IPS-18a (cell line): ENCODE measurements around the gene CDKAL1.
"Not testable (repeated sequence)": the region's sequence is repeated elsewhere in the genome, so short reads cannot be mapped to it uniquely, and the experiment has no call there.

Experiments
- H3K27ac ChIP-seq: one replicate; pipeline ENCODE4 v1.5.1; 2013; ENCODE audit warnings: low read length
- H3K27me3 ChIP-seq: one replicate; pipeline ENCODE4 v1.6.1; 2013; ENCODE audit warnings: mild to moderate bottlenecking, low read length; ENCODE audit not compliant: control insufficient read depth, insufficient read depth
- H3K36me3 ChIP-seq: one replicate; pipeline ENCODE4 v1.6.1; 2013; ENCODE audit warnings: low read depth, low read length; ENCODE audit not compliant: control insufficient read depth
- H3K4me1 ChIP-seq: one replicate; pipeline ENCODE4 v1.6.1; 2013; ENCODE audit warnings: low read depth, low read length; ENCODE audit not compliant: control insufficient read depth
- H3K4me3 ChIP-seq: one replicate; pipeline ENCODE4 v1.5.1; 2013; ENCODE audit warnings: low read length
- H3K9ac ChIP-seq: one replicate; pipeline ENCODE4 v1.6.1; 2013; ENCODE audit warnings: mild to moderate bottlenecking, low read length, moderate library complexity
- H3K9me3 ChIP-seq: one replicate; pipeline ENCODE4 v1.6.1; 2013; ENCODE audit warnings: low read depth, low read length; ENCODE audit not compliant: control insufficient read depth

Gene CDKAL1

DNA sequence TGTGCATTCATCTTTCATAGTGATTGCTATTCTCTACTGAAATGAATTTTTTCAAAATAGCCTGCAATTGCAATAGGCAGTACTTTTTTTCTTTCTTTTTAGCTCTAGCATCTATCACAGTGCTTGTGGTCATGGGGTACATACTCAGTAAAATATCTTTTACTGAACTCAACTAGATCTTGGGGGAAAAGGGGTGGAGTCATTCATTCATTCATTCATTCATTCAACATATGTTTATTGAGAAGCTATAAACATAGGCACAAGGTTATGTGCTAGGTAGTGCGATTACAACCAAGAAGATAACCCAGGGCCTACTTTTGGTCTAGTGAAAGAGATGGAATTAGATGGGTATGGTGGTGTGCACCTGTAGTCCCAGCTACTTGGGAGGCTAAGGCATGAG, 1.4 kb upstream of the CDKAL1 start:
- peaks cover 10% of the 10 kb centered on the region for H3K4me1 ChIP-seq

DNA sequence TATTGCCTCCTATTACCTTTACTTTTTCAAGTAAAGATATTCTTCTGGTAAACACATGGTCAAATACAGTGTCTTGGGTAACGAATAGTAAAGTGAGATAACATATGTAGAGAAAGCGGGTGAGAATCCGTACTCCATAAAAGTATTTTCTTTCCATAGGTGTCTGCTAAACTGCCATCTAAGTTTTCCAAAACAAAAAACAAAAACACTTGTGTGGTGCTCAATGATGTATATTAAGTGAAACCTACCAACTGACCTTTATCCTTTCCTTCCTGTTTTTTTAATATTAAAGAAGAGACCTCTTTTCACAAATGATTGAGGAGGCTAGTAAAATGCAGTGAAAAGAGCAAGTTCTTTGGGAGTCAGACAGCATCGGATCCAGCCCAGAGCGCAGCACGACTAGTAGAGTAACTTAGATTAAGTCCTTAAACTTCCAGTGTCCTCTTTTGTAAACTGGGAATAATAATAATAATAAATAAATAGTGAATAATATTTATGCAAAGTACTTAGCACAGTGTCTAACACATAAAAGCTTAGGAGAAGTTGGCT, 437 bp upstream of the CDKAL1 start:
- no peaks in the 10 kb centered on the region for H3K9me3 ChIP-seq
- peak overlapping the region; percentile 93 for H3K4me3 ChIP-seq
- H3K27me3 ChIP-seq: no peaks in the 10 kb centered on the region
- H3K36me3 ChIP-seq: no peaks in the 10 kb centered on the region
- peak overlapping the region; percentile 93 for H3K27ac ChIP-seq
- peaks cover 10% of the 10 kb centered on the region for H3K4me1 ChIP-seq
- peak overlapping the region; percentile 94 for H3K9ac ChIP-seq

More for the DNA sequence above, 1.4 kb upstream of the CDKAL1 start:
- no peak overlapping the region for H3K27ac ChIP-seq
- H3K36me3 ChIP-seq: no peaks in the 10 kb centered on the region
- H3K9ac ChIP-seq: no peak overlapping the region
- H3K4me3 ChIP-seq: no peak overlapping the region
- H3K27me3 ChIP-seq: no peaks in the 10 kb centered on the region
- no peaks in the 10 kb centered on the region for H3K9me3 ChIP-seq

DNA sequence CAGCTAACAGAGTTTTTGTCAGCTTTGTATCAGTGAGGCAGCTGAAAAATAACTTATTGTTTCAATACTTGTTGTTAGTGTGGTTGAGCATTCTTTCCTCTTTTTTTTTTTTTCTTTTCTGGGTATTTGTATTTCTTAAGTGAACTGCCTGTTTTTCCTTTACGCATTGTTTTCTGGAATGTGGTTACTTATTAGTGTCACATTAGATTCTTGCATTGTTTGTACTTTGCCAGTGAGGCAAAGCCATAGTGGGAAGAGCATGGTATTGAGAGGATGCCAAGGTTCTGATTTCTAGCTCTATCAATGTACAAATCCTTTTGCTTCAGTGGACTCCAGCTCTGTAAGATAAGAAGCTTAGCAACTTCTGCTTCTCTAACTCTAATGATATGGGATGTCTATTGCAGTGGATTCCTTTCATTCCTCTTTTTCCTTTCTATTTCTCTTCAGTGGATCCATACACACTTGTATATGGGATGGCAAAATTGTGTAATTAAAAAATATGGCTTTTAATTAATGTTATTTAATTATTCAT, 3.9 kb downstream of the CDKAL1 start:
- Histone ChIP-seq H3K9me3 (no peaks in the 10 kb centered on the region), H3K27ac (no peak overlapping the region), H3K36me3 (peaks cover 3% of the 10 kb centered on the region), H3K4me1 (peaks cover 10% of the 10 kb centered on the region), H3K9ac (no peak overlapping the region), H3K4me3 (no peak overlapping the region), H3K27me3 (no peaks in the 10 kb centered on the region)

DNA sequence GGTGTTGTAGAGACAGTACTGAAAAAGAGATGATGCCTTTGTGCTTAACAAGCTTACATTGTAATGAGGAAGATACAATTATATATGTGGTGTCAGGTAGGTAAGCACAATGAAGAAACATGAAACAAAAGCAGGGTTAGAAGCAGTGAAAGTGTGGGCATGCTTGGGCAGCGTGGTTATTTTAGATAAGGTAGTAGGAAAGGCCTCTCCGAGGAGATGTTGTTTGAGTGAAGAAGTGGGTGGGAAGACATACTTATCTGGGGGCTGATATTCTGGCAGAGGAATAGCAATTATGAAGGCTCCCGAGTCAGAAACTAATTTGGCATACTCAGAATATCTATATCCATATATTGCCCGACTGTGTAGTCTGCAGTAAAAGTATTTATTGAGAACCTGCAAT, 4.7 kb downstream of the CDKAL1 start:
- no peak overlapping the region for H3K4me3 ChIP-seq
- H3K27me3 ChIP-seq: no peaks in the 10 kb centered on the region
- H3K4me1 ChIP-seq: peaks cover 6% of the 10 kb centered on the region
- H3K9ac ChIP-seq: no peak overlapping the region
- no peak overlapping the region for H3K27ac ChIP-seq
- peaks cover 3% of the 10 kb centered on the region for H3K36me3 ChIP-seq
- no peaks in the 10 kb centered on the region for H3K9me3 ChIP-seq

DNA sequence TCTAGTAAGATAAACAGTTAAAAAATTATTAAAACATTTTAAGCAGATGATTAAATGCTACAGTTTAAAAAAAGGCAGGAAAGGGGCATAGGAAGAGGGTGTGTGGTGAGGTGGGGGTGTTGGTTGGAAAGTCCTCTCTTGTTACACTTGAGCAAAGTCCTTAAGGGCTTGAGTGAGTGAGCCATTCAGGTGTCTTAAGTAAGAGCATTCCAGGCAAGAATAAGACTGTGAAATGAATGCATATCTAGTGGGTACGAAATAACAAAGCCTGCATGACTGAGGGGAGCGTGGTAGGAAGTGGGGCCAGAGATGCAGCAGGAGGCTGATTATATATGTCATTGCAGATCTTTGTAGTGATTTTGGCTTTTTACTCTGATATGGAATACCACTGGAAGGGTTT, 5.1 kb downstream of the CDKAL1 start:
- peaks cover 5% of the 10 kb centered on the region for H3K4me1 ChIP-seq
- H3K36me3 ChIP-seq: peaks cover 3% of the 10 kb centered on the region
- H3K27me3 ChIP-seq: no peaks in the 10 kb centered on the region

DNA sequence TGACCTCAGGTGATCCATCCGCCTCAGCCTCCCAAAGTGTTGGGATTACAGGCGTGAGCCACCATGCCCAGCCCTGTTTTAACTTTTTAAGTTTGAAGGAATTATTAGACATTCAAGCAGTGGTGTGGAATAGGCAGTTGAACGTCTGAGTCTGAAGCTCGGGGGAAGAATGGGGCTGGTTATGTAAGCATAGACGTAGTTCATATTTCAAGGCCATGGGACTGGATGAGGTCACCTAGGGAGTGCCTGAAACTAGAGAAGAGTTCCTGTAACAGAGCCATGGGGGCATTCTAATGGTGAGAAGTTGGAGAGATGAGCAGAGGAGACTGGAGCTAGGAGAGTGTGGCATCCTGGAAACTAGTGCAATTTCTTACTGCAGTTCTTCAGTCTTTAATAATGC, 6.4 kb downstream of the CDKAL1 start:
- H3K27me3 ChIP-seq: no peaks in the 10 kb centered on the region
- no peak overlapping the region for H3K9ac ChIP-seq
- no peaks in the 10 kb centered on the region for H3K9me3 ChIP-seq
- no peaks in the 10 kb centered on the region for H3K4me1 ChIP-seq
- no peak overlapping the region for H3K27ac ChIP-seq
- H3K36me3 ChIP-seq: peaks cover 3% of the 10 kb centered on the region
- no peak overlapping the region for H3K4me3 ChIP-seq

More for the DNA sequence above, 5.1 kb downstream of the CDKAL1 start:
- Histone ChIP-seq H3K4me3 (no peak overlapping the region), H3K9ac (no peak overlapping the region), H3K9me3 (no peaks in the 10 kb centered on the region), H3K27ac (no peak overlapping the region)

DNA sequence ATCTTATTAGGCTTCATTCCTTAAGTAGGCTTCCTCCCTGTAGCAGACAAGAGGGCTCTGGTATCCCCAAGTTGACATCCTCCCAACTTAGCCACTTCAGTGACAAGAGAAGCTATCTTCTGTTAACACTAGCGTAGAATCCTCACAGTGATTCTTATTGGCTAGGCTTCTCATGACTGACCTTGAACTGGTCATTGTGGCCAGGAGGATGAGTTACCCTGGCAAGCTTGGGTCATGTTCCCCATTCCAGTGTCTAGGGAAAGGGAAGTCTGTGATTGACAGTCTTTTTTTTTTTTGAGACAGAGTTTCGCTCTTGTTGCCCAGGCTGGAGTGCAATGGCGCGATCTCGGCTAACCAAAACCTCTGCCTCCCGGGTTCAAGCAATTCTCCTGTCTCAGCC, 7.1 kb downstream of the CDKAL1 start:
- no peak overlapping the region for H3K4me3 ChIP-seq
- H3K4me1 ChIP-seq: no peaks in the 10 kb centered on the region
- no peaks in the 10 kb centered on the region for H3K27me3 ChIP-seq
- peaks cover 4% of the 10 kb centered on the region for H3K36me3 ChIP-seq
- no peaks in the 10 kb centered on the region for H3K9me3 ChIP-seq
- H3K27ac ChIP-seq: no peak overlapping the region
- H3K9ac ChIP-seq: no peak overlapping the region

DNA sequence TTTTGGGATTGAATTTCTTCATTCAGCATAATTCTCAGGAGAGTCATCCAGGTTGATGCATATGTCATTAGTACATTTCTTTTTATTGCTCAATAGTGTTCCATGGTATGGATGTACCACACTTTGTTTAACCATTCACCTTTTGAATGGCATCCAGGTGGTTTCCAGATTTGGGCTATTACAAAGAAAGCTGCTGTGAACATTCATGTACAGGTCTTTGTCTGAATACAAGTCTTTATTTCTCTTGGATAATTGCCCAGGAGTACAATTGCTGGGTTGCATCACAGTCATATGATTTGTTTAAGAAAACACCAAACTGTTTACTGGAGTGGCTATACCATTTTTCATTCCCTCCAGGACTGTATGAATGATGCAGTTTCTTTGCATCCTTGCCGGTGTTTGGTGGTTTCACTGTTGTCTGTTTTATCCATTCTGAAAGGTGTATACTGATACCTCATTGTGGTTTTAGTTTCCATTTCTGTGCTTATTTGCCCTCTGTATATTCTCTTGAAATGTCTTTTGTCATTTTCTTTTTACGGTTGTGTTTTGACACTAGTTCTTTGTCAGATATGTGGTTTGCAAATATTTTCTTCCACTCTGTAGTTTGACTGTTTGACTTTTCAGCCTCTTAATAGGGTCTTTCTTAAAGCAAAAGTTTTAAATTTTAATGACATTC, 8.8 kb downstream of the CDKAL1 start:
- no peaks in the 10 kb centered on the region for H3K27me3 ChIP-seq
- no peaks in the 10 kb centered on the region for H3K9me3 ChIP-seq
- H3K27ac ChIP-seq: no peak overlapping the region
- no peak overlapping the region for H3K9ac ChIP-seq
- no peak overlapping the region for H3K4me3 ChIP-seq
- H3K36me3 ChIP-seq: peaks cover 12% of the 10 kb centered on the region
- no peaks in the 10 kb centered on the region for H3K4me1 ChIP-seq

DNA sequence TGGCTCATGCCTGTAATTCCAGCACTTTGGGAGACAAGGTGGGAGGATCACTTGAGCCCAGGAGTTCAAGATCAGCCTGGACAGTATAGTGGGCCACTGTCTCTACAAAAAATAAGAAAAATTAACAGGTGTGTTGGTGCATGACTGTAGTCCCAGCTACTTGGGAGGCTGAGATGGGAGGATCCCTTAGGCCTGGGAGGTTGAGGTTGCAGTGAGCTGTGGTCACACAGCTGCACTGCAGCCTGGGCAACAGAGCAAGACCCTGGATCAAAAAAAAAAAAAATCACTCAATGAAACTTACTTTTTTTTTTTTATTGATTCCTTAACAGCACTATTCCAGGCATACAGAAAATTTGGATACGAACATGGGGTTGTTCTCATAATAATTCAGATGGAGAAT, 14.0 kb downstream of the CDKAL1 start:
- no peak overlapping the region for H3K27ac ChIP-seq
- no peaks in the 10 kb centered on the region for H3K4me1 ChIP-seq
- H3K4me3 ChIP-seq: no peak overlapping the region
- H3K9me3 ChIP-seq: no peaks in the 10 kb centered on the region
- no peaks in the 10 kb centered on the region for H3K27me3 ChIP-seq
- H3K9ac ChIP-seq: no peak overlapping the region
- H3K36me3 ChIP-seq: peaks cover 15% of the 10 kb centered on the region

DNA sequence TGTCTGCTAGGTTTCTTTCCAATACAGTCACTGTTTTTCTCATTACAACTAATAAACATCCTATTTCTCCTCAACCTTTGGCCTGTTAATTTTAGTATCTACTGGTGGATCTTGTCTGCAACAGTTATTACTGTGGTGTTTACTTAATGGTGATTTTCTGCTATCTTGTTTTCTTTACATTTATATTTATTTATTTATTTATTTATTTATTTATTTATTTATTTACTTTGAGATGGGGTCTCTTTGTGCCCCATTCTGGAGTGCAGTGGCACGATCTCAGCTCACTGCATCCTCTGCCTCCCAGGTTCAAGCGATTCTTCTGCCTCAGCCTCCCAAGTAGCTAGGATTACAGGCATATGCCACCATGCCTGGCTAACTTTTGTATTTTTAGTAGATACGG, 15.1 kb downstream of the CDKAL1 start:
- not testable (repeated sequence) for H3K4me3 ChIP-seq, H3K9ac ChIP-seq, H3K27me3 ChIP-seq, H3K9me3 ChIP-seq, H3K27ac ChIP-seq, H3K4me1 ChIP-seq
- peaks cover 15% of the 10 kb centered on the region for H3K36me3 ChIP-seq

DNA sequence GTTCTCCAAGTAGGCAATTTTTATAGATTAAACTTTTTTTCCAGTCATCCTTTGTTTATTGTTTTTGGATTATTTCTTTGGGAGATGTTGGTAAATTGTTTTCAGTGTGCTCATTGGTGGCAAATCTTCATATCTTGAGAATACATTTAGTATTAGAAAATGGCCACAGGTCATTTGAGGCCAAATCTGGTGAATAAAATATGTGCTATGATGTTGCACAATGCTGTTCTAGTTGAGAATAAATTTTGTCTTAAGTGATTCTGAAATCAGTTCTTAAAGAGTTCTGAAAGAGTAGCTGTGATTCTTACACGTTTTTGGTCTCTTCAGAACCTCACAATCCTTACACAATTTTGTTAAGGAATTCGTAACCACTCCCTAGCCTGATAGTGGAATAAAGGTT, 20.1 kb downstream of the CDKAL1 start:
- Histone ChIP-seq H3K9me3 (no peaks in the 10 kb centered on the region), H3K27ac (no peak overlapping the region), H3K4me1 (no peaks in the 10 kb centered on the region), H3K9ac (no peak overlapping the region), H3K36me3 (no peaks in the 10 kb centered on the region), H3K4me3 (no peak overlapping the region), H3K27me3 (no peaks in the 10 kb centered on the region)

DNA sequence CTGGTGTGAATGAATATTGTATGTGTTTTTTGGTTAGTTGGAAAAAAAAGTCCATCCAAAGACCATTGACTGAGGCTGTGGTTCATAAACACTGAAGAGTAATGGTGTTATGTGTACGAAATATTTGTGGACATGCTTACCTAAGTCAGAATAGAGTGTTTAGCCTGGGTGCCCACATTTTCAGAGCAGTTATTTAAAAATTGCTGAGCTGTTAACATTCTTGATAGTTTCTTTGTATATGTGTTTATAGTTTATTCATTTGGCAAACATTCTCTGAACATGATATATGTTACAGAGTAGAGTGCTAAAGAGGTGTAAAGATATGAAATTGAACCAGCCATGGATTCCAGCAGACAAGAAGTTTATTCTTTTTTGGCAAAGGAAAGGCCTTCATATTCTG, 20.6 kb downstream of the CDKAL1 start:
- H3K4me1 ChIP-seq: no peaks in the 10 kb centered on the region
- H3K9me3 ChIP-seq: no peaks in the 10 kb centered on the region
- no peak overlapping the region for H3K9ac ChIP-seq
- H3K4me3 ChIP-seq: no peak overlapping the region
- H3K36me3 ChIP-seq: no peaks in the 10 kb centered on the region
- H3K27ac ChIP-seq: no peak overlapping the region
- H3K27me3 ChIP-seq: no peaks in the 10 kb centered on the region
